Stimulated activated naive CD4-positive, alpha-beta T cell (primary cell): ENCODE results near the gene NANS.
"Not testable (repeated sequence)": the region's sequence is repeated elsewhere in the genome, so short reads cannot be mapped to it uniquely, and the experiment has no call there.

Experiments
- DNase-seq, 6 experiments: peaks; one replicate each; lab custom pipeline; 2025; lab: John Stamatoyannopoulos, UW

Gene NANS

DNA sequence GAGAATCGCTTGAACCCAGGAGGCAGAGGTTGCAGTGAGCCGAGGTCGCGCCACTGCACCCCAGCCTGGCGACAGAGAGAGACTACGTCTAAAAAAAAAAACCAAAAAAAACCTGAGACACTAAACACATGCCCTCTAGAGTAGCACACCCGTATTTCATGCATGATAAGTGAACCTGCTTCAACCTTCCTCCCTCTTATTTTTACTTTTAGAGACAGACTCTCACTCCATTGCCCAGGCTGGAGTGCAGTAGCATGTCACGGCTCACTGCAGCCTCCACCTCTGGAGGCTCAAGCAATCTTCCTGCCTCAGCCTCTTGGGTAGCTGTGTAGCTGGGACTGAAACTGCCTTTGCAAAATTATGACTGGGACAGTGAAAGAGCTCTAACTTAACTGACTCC is 17.6 kb upstream of the NANS start:
- DNase-seq = no peak

DNA sequence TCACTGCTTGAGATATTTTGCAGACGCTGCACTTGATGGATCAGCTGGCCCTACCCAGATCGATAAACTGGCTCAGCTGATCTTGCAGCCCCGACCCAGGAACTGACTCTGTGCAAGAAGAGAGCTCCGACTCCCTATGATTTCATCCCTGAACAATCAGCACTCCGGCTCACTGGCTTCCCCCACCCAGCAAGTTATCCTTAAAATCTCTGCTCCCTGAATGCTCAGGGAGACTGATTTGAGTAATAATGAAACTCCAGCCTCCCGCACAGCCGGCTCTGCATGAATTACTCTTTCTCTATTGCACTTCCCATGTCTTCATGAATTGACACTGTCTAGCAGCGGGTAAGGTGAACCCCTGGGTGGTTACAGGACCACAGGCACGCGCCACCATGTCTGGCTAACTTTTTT is 16.9 kb upstream of the NANS start:
- DNase-seq = no peak

DNA sequence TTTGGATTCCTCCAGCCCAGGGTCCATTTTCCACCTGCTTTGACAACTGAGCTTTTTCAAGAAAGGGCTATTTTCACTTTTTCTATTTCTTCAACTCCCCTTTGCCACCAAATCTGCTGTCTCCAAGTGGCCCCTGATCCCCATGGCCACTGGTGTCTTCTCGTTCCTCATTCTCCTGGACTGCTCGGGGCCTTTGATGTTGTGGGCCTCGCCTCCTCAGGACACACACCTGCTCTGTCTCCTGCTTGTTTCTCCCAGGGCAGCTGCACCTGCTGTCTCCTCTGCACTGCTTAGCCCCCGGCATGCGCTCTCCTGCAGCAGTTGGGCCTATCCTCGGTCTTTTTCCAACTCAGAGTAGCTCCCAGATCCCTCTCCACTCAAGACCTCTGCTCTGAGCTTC is 16.3 kb upstream of the NANS start:
- DNase-seq = no peak

DNA sequence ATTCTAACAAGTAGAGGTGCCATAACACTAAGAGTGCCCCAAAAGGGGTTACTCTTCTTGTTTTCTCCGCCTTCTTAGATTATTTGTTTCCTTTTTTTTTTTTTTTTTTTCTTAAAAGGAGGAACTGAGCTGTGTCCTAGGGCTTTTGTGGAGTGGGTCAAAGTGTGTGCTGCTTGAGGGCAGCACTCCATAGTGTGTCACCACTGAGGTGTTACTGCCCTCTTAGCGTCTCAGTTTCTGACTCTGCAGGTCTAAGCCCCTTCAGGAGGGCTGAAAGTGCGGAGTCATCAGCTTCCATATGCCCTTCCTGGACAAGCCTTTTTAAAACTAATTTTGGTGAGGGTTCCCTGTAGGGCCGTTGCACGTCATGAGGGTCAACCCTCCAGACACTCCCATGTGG is 12.6 kb upstream of the NANS start:
- no peak for DNase-seq

DNA sequence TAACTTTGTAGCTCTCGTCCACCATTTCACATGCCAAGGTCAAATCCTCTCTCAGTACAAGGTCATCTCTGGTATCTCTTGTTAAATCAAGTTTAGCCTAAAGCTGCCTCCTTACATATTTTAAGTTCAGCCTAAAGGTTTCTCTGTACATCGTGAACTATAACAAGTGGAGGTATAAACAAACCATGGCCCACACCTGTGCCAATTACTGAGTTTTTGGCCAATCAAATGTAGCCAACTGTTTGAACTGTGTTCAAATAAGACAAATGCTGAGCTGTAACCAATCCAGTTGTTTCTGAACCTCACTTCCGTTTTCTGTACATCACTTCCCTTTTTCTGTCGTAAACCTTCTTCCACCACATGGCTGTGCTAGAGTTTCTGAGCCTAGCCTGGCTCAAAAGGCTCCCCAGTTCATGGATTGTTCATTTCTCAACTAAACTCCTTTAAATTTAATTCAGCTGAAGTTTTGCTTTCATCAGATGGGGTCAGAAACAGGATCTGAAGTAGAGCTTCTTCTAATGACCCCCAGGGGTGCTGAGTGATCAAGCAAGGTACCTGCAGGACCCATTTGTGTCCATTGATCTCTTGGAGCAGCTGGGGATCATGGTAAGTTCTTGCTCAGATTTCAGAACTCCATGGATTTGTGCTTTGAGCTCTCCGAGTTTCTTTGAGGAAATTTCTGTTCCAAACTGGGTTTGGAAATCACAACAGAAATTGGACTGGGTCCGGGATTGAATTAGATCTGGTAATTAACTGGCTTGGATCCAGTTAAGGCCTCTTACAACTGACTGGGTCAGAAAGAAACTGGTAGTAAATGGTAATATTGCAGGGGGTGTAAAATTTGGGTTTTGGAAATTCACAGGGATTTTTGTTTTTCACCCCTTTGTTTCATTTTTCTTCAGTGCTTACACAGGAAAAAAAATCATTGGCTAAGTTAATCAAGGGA is 11.0 kb upstream of the NANS start:
- DNase-seq = peak in 4 of 6 experiments; percentile 6 to 78 (median 68)

DNA sequence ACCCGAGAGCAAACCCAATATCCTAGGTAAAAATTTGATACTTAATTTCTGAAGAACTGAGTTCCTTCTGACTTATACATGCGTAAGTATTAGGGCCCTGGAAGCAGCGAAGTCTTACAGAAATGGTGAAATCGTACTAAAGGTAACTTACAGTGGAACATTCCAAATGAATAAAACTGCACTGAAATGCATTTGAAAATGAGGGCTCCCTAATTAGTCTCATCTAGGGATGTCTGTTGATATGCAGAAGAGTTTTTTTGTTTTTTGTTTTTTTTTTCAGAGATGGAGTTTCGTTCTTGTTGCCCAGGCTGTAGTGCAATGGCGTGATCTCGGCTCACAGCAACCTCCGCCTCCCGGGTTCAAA is 10.4 kb upstream of the NANS start:
- no peak for DNase-seq

DNA sequence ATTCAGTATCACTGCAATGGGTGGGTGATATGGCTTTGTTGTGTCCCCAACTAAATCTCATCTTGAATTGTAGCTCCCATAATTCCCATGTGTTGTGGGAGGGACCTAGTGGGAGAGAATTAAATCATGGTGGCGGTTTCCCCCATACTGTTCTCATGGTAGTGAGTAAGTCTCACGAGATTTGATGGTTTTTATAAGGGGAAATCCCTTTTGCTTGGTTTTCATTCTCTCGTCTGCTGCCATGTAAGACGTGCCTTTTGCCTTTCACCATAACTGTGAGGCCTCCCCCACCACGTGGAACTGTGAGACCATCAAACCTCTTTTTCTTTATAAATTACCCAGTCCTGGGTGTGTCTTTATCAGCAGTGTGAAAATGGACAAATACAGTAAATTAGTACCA is 9.5 kb upstream of the NANS start:
- no peak for DNase-seq

DNA sequence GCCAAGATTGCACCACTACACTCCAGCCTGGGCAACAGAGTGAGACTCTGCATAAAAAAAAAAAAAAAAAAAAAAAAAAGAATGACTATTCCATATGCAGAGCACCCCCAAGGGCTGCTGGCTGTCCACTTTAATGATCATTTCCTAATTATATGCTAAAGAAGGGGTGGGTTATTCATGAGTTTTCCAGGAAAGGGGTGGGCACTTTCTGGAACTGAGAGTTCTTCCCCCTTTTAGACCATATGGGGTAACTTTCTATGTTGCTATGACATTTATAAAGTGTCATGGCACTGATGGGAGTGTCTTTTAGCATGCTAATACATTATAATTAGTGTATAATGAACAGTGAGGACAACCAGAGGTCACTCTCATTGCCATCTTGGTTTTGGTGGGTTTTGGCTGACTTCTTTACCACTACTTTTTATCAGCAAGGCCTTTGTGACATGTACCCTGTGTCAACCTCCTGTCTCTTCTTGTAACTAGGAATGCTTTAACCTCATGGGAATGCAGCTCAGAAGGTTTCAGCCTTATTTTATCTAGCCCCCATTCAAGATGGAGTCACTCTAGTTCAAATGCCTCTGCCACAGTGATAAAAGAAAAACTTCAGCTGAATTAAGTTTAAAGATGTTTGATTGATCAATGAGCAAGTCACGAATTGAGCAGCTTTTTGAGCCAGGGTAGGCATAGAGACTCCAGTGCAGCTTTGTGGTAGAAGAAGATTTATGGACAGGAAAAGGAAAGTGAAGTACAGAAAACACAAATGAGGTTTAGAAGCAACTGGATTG is 7.1 kb upstream of the NANS start:
- DNase-seq = no peak

DNA sequence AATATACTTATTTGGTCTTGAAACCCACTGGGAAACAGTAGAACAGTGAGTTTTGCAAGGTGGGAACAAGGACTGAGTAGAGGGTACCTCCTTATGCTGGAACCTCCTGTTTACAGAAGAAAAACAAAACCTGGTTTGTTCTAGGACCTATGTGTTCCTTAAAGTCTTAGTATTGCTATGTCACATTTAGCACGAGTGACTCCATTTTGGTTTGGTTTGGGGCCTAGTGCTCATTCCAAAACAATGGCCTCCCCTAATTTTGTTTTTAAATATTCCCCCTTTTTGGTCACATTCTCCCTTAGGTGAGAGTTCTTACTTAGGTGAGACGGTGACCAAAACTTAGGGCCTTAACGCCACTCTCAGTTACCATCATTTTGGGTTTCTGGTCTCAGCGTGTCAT is 6.2 kb upstream of the NANS start:
- DNase-seq = no peak

DNA sequence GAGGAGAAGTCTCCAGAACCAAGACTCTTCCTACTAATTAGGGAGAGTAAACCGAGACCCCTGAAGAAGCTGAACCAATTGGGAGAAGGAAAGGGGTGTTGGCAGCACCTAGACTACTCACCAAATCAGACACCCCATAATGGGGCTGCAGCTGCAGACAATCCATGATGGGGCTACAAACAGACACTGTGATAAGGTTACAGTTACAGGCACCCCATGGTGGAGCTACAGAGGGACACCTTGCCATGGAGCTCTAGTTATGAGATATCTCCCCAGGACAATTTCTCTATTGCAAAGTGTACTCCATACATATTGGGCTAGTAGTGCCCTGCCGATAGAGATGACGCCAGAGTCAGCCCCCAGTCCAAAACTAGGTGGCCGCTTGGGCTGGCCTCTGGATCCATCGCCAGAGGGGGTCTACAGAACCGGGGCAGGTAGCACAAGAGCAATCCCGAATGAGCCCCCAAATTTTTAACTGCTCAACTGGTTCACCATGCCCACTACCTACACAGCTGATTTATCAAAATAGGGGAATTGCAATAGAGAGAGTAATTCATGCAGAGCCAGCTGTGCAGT is 2.1 kb upstream of the NANS start:
- no peak for DNase-seq

DNA sequence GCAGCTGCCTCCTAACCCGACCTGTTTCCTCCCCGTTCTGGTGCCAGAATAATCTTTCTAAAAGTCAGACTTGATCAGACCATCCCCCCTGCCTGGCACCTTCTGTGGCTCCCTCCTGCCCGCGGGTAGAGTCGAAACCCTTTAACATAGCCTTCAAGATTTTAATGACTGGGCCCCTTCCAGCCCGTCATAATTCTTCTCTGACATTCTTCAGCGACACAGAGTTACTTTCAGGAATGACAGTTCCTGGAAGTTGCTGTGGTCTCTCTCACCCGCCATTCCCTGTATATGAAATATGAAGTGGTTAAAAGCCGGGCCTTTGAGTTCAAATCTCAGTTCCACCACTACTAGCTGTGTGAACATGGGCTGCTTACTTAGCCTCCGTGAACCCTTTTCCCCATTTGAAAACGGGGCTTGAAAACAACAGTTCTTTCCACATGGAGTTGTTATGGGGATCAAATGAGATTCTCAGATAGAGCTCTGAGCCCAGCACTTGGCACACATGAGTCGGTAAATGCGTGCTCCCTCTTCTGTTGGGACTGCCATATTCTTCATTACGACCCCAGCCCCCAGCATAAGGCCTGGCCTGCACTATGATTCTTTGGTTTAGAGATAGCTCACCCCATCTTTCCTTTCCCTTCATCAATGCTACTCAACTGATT is 737 bp downstream of the NANS start:
- DNase-seq = peak in 1 of 6 experiments; percentile 53

DNA sequence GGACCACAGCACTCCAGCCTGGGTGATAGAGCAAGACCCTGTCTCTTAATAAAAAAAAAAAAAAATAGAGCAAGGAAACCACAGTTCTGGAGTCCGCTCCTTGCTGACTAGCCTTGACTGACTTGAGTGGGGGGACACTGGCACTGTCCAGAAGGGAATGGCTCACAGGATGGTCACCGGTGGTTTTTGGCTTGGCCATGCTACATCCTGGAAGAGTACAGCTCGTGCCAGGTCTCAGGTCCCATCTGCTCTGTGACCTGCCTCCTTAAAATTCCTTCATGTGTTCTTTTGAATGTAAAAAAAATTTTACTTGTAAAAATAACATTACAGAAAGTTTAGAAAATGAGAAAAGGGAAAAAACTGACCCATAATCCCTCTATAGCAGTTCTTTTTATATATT is 5.6 kb downstream of the NANS start:
- no peak for DNase-seq

DNA sequence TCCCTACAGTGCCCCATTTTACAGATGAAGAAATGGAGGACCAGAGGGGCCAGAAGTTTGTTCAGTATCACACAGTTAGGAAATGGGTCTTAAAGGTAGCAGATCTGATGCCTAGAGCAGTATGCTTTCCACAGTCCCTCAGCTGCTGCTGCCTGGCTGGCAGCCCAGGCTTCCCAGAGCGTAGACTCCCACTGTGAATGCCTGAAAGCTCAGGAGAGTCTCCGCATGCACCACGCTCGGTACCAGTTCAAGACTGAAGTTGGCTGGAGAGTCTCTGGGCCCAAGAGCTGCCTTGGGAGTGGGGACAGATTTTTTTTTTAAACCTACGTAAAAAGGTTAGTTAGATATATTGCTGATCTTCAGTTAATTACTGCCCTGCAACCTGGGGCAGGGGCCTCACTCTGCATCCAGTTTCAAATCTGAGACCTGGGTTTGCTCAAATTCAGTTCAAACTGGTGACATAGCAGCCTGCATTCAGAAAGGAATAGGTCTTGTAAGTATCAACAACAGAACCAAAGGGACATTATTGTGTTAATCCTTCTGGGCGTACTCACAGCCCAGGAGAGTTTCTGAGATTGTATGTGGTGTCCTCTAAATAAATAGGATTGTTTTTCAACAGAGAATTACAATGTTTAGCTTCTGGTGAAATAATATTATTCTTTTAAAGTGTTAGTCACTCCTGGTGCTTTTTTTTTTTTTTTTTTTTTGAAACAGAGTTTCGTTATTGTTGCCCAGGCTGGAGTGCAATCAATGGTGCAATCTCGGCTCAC is 8.3 kb downstream of the NANS start:
- DNase-seq = no peak

DNA sequence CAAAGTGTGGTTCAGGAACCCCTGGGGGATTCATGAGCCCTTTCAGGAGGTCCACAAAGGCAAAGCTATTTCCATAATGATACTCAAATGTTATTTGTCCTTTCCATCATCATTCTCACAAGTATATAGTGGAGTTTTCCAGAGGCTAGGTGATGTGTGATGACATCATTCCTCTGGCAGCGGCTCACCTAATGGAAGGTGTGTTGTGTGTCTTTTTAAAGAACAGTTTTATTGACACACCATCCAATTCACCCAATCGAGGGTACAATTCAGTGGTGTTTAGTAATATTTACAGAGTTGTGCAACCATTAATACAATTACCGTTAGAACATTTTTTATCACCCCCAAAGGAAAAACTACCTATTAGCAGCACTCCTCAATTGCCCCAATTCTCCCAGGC is 9.7 kb downstream of the NANS start:
- no peak for DNase-seq

DNA sequence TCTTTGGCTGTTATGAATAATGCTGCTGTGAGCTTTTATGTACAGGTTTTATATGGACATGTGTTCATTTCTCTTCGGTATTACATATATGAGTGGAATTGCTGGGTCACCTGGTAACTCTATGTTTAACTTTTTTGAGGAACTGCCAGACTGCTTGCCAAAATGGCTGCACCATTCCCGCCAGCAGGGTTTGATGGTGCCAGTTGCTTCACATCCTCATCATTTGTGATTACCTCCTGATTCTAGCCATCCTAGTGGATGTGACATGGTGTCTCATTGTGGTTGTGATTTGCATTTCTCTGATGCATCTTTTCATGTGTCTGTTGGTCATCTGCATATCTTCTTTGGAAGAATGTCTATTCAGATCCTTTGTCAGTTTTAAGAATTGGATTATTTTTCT is 10.7 kb downstream of the NANS start:
- DNase-seq = no peak

DNA sequence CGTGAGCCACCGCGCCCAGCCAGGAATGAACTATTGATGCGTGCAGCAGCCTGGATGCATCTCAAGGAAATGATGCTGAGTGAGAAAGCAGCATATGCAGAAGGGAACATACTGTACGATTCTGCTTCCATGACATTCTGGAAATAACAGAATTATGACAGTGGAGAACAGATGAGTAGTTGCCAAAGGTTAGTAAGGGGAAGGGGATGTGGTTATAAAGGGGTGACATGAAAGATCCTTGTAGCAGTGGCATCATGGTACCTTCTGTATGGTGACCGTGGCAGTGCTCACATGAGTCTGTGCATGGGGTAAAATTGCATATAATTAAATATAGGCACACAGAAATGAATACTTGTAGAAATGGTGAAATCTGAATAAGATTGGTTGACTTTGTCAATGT is 13.0 kb downstream of the NANS start:
- DNase-seq = no peak

DNA sequence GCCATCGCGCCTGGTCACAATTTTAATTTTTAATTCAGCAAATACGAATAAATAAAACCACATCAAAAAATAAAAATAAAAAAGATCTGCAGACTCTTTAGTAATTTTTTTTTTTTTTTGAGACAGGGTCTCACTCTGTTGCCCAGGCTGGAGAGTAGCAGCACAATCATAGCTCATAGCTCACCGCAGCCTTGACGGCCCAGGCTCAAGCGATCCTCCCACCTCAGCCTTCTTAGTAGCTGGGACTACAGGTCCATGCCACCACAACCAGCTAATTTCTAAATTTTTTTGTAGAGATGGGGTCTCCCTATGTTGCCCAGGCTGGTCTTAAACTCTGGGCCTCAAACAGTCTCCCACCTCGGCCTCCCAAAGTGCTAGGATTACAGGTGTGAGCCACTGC is 14.2 kb downstream of the NANS start:
- no peak for DNase-seq

DNA sequence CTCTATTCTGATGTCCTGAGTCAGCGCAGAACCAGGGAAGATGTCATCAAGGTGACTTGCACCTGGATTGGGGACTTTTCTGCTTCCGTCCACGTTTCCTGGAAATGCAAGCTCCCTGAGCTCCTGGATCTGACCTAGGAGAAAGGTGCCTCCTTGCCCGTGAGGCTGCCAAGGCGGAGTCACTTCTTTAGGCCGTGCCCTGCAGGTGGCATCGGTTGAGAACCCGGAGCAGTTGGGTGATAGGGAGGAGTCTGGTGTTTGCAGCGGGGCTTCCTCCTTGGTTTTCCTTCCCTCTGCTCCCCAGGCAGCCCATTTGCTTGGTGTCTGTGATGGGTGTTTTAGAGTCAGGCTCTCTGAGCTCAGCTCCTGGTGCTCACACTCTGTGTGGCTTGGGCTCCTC is 15.2 kb downstream of the NANS start:
- DNase-seq = no peak

DNA sequence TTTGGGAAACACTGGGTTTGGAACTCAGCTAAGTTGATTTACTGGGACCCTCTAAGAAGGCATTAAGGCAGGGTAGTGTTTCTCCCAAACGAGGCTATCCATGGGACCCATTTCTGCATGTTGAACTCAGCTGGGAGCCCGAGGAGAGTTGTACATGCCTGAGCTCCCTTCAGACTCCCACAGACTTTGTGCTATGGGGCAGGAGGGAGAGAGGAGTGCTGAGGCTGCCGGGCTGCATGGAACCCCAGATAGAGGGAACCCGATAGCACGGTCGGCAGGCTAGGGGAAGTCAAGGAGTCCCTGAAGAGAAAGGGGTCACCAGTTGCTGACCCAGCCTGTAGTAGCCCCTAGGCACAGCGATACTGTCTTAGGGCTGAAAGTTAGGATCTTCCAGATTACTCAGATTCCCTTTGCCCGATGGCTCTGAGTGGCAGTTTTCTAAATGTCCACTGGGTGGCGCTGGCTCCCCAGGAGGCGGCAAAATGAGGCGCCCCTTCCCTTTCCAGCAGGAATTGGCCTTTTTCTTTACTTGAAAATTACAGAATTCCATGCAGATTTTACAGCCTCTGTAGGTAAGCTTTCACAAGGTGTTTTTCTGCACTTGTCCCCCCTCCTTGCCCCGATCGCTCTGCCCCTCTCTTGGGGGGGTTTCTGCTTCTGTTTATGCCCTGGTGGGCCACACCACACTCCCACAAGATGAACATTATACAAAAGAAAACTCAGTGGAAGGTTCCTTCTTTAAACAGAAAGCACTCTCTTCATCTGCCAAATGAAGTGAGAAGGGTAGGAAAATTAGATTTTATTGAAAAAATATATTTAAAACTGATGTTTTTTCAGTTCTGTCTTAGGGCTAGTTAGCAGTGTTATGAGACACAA is 17.8 kb downstream of the NANS start:
- DNase-seq = peak; percentile 9 to 78 (median 52)

DNA sequence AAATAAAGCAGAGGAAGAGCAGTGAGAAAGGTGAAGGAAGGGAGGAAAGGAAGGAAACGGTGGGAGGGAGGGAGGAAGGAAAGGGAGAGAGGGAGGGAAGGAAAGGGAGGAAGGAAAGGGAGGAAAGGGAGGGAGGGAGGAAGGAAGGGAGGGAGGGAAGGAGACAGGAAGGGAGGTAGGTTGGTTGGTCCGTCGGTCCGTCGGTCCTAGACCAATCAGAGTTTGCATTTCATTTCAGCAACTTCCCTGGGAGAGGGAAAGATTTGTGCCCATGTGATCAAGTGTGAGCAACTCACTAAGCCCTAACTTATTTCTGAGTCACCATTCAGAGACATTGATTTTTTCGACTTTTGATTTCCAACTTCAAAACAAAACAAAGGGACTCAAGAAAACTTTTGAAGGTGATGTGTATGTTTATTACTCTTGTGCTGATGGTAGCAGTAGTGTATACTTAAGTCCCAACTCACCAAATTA is 18.8 kb downstream of the NANS start:
- no peak for DNase-seq

DNA sequence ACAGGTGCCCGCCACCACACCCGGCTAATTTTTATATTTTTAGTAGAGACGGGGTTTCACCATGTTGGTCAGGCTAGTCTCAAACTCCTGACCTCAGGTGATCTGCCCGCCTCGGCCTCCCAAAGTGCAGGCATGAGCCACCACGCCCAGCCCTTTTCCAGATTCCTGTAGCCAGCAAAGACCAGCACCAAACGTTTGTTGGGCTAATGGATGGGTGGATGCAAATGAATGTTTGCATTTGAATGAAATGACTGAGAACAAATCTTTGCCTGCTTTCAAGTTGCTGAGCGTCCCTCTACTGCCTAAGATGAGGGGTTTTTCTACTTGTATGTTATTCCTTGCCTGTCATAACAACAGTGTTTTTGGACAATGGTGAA is 20.0 kb downstream of the NANS start:
- not testable (repeated sequence) for DNase-seq
